A549 (cell line): ENCODE data around the gene PTPRN2.

Experiments used
- CBX2 ChIP-seq: fragments of 200-600 bp; sonication (generic); IDR thresholded peaks from 2 replicates; pipeline ENCODE4 v1.6.1; 2016; ENCODE audit warnings: low read depth, mild to moderate bottlenecking, borderline replicate concordance
- CEBPB ChIP-seq, 2 experiments: fragments of >200 bp in 1 of 2; sonication (Bioruptor Twin) in 1 of 2; formaldehyde crosslinking in 1 of 2; IDR thresholded peaks; 2 replicates each; pipeline ENCODE4 v1.6.1; 2012 to 2016
- CTCF ChIP-seq: fragments of >200 bp; sonication (Bioruptor Twin); formaldehyde crosslinking; IDR thresholded peaks from 3 replicates; pipeline ENCODE4 v1.5.1; 2016
- EP300 ChIP-seq, 2 experiments: fragments of >200 bp; sonication (Bioruptor Twin); formaldehyde crosslinking; IDR thresholded peaks; 2 replicates in 1 of 2; 3 replicates in 1 of 2; pipeline ENCODE4 v1.6.1; 2016 to 2017
- HMGXB4 ChIP-seq: fragments of 250-450 bp; sonication (Bioruptor Pico); IDR thresholded peaks from 2 replicates; pipeline ENCODE4 v1.5.0; 2021; ENCODE audit warnings: mild to moderate bottlenecking, moderate library complexity, borderline replicate concordance
- KDM1A ChIP-seq: fragments of 200-600 bp; sonication (generic); IDR thresholded peaks from 2 replicates; pipeline ENCODE4 v1.6.1; 2016; ENCODE audit warnings: low read depth, mild to moderate bottlenecking
- MYC ChIP-seq: IDR thresholded peaks from 2 replicates; pipeline ENCODE4 v1.6.1; 2012; ENCODE audit warnings: mild to moderate bottlenecking, inconsistent platforms, low read length, improper control_type of control experiment, borderline replicate concordance
- PHF8 ChIP-seq: fragments of 200-600 bp; sonication (generic); IDR thresholded peaks from 2 replicates; pipeline ENCODE4 v1.6.1; 2016; ENCODE audit warnings: low read depth, mild to moderate bottlenecking, antibody characterized with exemption, moderate library complexity, borderline replicate concordance
- POLR2A ChIP-seq: IDR thresholded peaks from 2 replicates; pipeline ENCODE4 v1.6.1; 2012; ENCODE audit warnings: mild to moderate bottlenecking, low read length
- POLR2AphosphoS2 ChIP-seq: conservative IDR thresholded peaks from 2 replicates; pipeline ENCODE4 v1.6.1; 2012; ENCODE audit warnings: low read length, improper control_type of control experiment, inconsistent platforms
- SREBF2 ChIP-seq: fragments of 450-650 bp; IDR thresholded peaks from 2 replicates; pipeline ENCODE4 v1.6.1; 2014; ENCODE audit warnings: mild to moderate bottlenecking, moderate library complexity
- TFCP2L1 ChIP-seq: fragments of 250-450 bp; sonication (Bioruptor Pico); IDR thresholded peaks from 2 replicates; pipeline ENCODE4 v1.5.0; 2021; ENCODE audit warnings: mild to moderate bottlenecking
- ZC3H11A ChIP-seq: fragments of 450-650 bp; IDR thresholded peaks from 2 replicates; pipeline ENCODE4 v1.6.1; 2014; ENCODE audit warnings: antibody characterized with exemption, mild to moderate bottlenecking

DNA sequence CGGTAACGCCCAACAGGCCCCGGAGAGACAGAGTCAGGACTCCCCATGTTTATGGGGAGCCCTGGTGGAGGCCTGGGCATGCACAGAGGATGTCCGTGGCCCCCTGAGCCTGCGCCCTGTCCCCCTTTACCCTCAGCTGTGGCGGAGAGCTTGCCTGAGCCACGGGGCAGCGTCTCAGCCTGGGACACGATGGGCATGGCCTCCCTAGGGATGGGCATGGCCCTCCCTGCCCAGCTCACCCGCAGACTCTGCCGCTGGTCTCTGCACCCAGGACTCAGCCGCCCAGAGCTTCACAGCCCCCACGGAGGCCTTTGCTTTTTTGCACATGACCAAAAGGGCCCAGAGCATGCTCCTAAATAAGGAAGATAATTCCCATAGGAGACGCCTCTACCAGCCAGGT lies 394.2 kb downstream of the PTPRN2 start:
- TF ChIP-seq SREBF2 (no peak), CTCF (no peak), CEBPB (IDR thresholded peaks at IDR 0.05) (no peak), POLR2A (no peak), PHF8 (no peak), KDM1A (no peak), EP300 (IDR thresholded peaks at IDR 0.05) (no peak), TFCP2L1 (CRISPR knock-in tag) (no peak), MYC (no peak), ZC3H11A (no peak), HMGXB4 (no peak), POLR2AphosphoS2 (no peak), CBX2 (no peak)
